Uterus (tissue), 4 donors: ENCODE data around the gene ATAD3B. TPM values are rescaled to one million over a fixed set of nuclear protein-coding genes. Genes with fewer than 3 reads are reported as not detected.
"Not testable (repeated sequence)": the region's sequence is repeated elsewhere in the genome, so short reads cannot be mapped to it uniquely, and the experiment has no call there.

Source experiments
- DNase-seq, 2 donors: peaks; one replicate each; pipeline ENCODE4 v3.0.0-alpha.2; 2019 to 2020
- H3K27ac ChIP-seq, 2 donors: fragments of 200-600 bp; sonication (generic); 1 replicate in 1 of 2; 2 replicates in 1 of 2; pipeline ENCODE4 v1.5.1; 2016 to 2018
- H3K27me3 ChIP-seq, 2 donors: fragments of 200-600 bp; sonication (generic); one replicate each; pipeline ENCODE4 v1.5.1; 2018 to 2019; ENCODE audit warnings: control low read depth in 1 of 2
- H3K36me3 ChIP-seq, 2 donors: fragments of 200-600 bp; sonication (generic); one replicate each; pipeline ENCODE4 v1.5.1; 2019; ENCODE audit warnings: control low read depth in 1 of 2
- H3K4me1 ChIP-seq, 2 donors: fragments of 200-600 bp; sonication (generic); one replicate each; pipeline ENCODE4 v1.5.1; 2018 to 2019; ENCODE audit warnings: control low read depth in 1 of 2
- H3K4me3 ChIP-seq, 2 donors: fragments of 200-600 bp; sonication (generic); 1 replicate in 1 of 2; 2 replicates in 1 of 2; pipeline ENCODE4 v1.5.1; 2018 to 2019; ENCODE audit warnings: mild to moderate bottlenecking in 1 of 2
- H3K9me3 ChIP-seq, 2 donors: fragments of 200-600 bp; sonication (generic); one replicate each; pipeline ENCODE4 v1.5.1; 2019; ENCODE audit warnings: control low read depth in 1 of 2
- CTCF ChIP-seq, 4 experiments: fragments of 200-600 bp in 2 of 4; fragments of 450-650 bp in 2 of 4; sonication (generic) in 2 of 4; IDR thresholded peaks; one replicate each; pipeline ENCODE4 v1.5.1; 2016 to 2019; ENCODE audit warnings: antibody characterized with exemption in 4 of 4, mild to moderate bottlenecking in 2 of 4, moderate library complexity in 1 of 4
- POLR2A ChIP-seq, 2 donors: fragments of 450-650 bp; IDR thresholded peaks; one replicate each; pipeline ENCODE4 v1.6.1; 2016; ENCODE audit warnings: antibody characterized with exemption in 2 of 2, mild to moderate bottlenecking in 1 of 2, moderate library complexity in 1 of 2
- intact Hi-C: fragments of 100-400 bp; cut with DNase I; formaldehyde crosslinking; loops from one replicate; pipeline ENCODE4 v1.15.1; 2023; ENCODE audit warnings: low total_unique reads
- total RNA-seq, 4 donors: library from RNA; depleted of rRNA in 3 of 4; stranded (reverse); fragments of >200 nt in 3 of 4; gene quantifications; one replicate each; pipeline versions ENCODE4 v1.1.0 to v1.2.4, GENCODE V29; 2014 to 2023
- donor health status: DM: yes; HTN: yes; CAD: no.

The ATAD3B gene
- total RNA-seq, 4 donors from 2014 or later = 2.1 to 20.5 (median 17.8) TPM

GRCh38 chr1:1470626-1471388, 758 bp upstream of the ATAD3B start:
- no peak for DNase-seq
- no peaks in the 10 kb centered on the region for H3K36me3 ChIP-seq
- peaks cover 0 to 5% of the 10 kb centered on the region in 2 donors for H3K4me1 ChIP-seq
- H3K9me3 ChIP-seq = no peaks in the 10 kb centered on the region
- H3K27ac ChIP-seq = peak overlapping the region; percentile 77 to 84
- TF ChIP-seq POLR2A (IDR thresholded peaks at IDR 0.05) (no peak), CTCF (IDR thresholded peaks at IDR 0.05) (no peak)
- H3K4me3 ChIP-seq = peak overlapping the region; percentile 80 to 99
- intact Hi-C loops = no loop called here
- H3K27me3 ChIP-seq = no peaks in the 10 kb centered on the region

GRCh38 chr1:1472053-1472876, 700 bp downstream of the ATAD3B start:
- H3K27ac ChIP-seq, intact Hi-C loops, H3K36me3 ChIP-seq, H3K4me1 ChIP-seq, H3K9me3 ChIP-seq, DNase-seq, H3K27me3 ChIP-seq: not testable (repeated sequence)
- H3K4me3 ChIP-seq = peak overlapping the region; percentile 80 to 99

GRCh38 chr1:1476011-1476410, 4.4 kb downstream of the ATAD3B start:
- H3K4me1 ChIP-seq, H3K4me3 ChIP-seq, H3K36me3 ChIP-seq, intact Hi-C loops, DNase-seq, H3K27me3 ChIP-seq, H3K9me3 ChIP-seq, H3K27ac ChIP-seq: not testable (repeated sequence)

GRCh38 chr1:1477206-1477605, 5.6 kb downstream of the ATAD3B start:
- H3K27ac ChIP-seq = no peak overlapping the region
- H3K9me3 ChIP-seq = no peaks in the 10 kb centered on the region
- no peak for DNase-seq
- H3K4me1 ChIP-seq = peaks cover 0 to 5% of the 10 kb centered on the region in 2 donors
- TF ChIP-seq POLR2A (IDR thresholded peaks at IDR 0.05) (no peak), CTCF (IDR thresholded peaks at IDR 0.05) (no peak)
- no peak overlapping the region for H3K4me3 ChIP-seq
- H3K27me3 ChIP-seq = no peaks in the 10 kb centered on the region
- intact Hi-C loops = no loop called here
- no peaks in the 10 kb centered on the region for H3K36me3 ChIP-seq

- no peak overlapping the region for H3K4me3 ChIP-seq
- no peak for DNase-seq
- H3K4me1 ChIP-seq = no peaks in the 10 kb centered on the region
- no peaks in the 10 kb centered on the region for H3K27me3 ChIP-seq
- TF ChIP-seq POLR2A (IDR thresholded peaks at IDR 0.05) = no peak
- no peak for TF ChIP-seq CTCF (IDR thresholded peaks at IDR 0.05)
- no peaks in the 10 kb centered on the region for H3K36me3 ChIP-seq
- no peaks in the 10 kb centered on the region for H3K9me3 ChIP-seq
- H3K27ac ChIP-seq = no peak overlapping the region
- intact Hi-C loops = no loop called here
These were observed 8.3 kb downstream of the ATAD3B start for GRCh38 chr1:1479547-1480487.

GRCh38 chr1:1480488-1480867, 8.9 kb downstream of the ATAD3B start:
- H3K27ac ChIP-seq, intact Hi-C loops, H3K27me3 ChIP-seq, H3K36me3 ChIP-seq, DNase-seq, H3K4me3 ChIP-seq, H3K4me1 ChIP-seq, H3K9me3 ChIP-seq: not testable (repeated sequence)

- H3K4me1 ChIP-seq, H3K9me3 ChIP-seq, DNase-seq, H3K36me3 ChIP-seq, H3K27ac ChIP-seq, H3K4me3 ChIP-seq, H3K27me3 ChIP-seq, intact Hi-C loops: not testable (repeated sequence)
These were observed 10.2 kb downstream of the ATAD3B start for GRCh38 chr1:1481811-1482210.
